Fibroblast of lung (primary cell): Measurements from ENCODE around the gene VAC14. TPM values are rescaled to one million over a fixed set of nuclear protein-coding genes. Genes with fewer than 3 reads are reported as not detected.

Experiments used
- DNase-seq, 2 donors: peaks; one replicate each; pipeline versions ENCODE4 v3.0.0 to v3.0.0-alpha.2; 2010; ENCODE audit warnings: low read depth in 2 of 2
- H2AFZ ChIP-seq: 2 replicates; pipeline ENCODE4 v1.5.1; 2012; ENCODE audit warnings: low read length, control low read depth, inconsistent platforms
- H3K27ac ChIP-seq: 2 replicates; pipeline ENCODE4 v1.5.1; 2011; ENCODE audit warnings: low read length, control low read depth; ENCODE audit not compliant: insufficient read depth
- H3K27me3 ChIP-seq: 2 replicates; pipeline ENCODE4 v1.5.1; 2011; ENCODE audit warnings: mild to moderate bottlenecking, low read length; ENCODE audit not compliant: control insufficient read depth, insufficient read depth
- H3K36me3 ChIP-seq: 2 replicates; pipeline ENCODE4 v1.5.1; 2011; ENCODE audit warnings: low read length; ENCODE audit not compliant: control insufficient read depth, insufficient read depth
- H3K4me1 ChIP-seq: 2 replicates; pipeline ENCODE4 v1.5.1; 2011; ENCODE audit warnings: low read length; ENCODE audit not compliant: control insufficient read depth, insufficient read depth; ENCODE audit errors: extremely low read depth
- H3K4me2 ChIP-seq: 2 replicates; pipeline ENCODE4 v1.5.1; 2011; ENCODE audit warnings: low read length, control low read depth; ENCODE audit not compliant: insufficient read depth; ENCODE audit errors: extremely low read depth
- H3K4me3 ChIP-seq, 4 experiments: fragments of 200-600 bp in 1 of 4; sonication (generic) in 1 of 4; replicated peaks in 1 of 4; 2 replicates each; pipeline ENCODE4 v1.5.1; 2011 to 2016; ENCODE audit warnings: low read length in 4 of 4, low read depth in 3 of 4, mild to moderate bottlenecking in 3 of 4, control low read depth in 2 of 4, inconsistent platforms in 1 of 4, mixed read lengths in 1 of 4; ENCODE audit not compliant: insufficient read depth in 1 of 4; ENCODE audit errors: control extremely low read depth in 1 of 4
- H3K79me2 ChIP-seq: 2 replicates; pipeline ENCODE4 v1.5.1; 2012; ENCODE audit warnings: mild to moderate bottlenecking, low read length, inconsistent platforms; ENCODE audit not compliant: control insufficient read depth, insufficient read depth
- H3K9ac ChIP-seq: 2 replicates; pipeline ENCODE4 v1.5.1; 2011; ENCODE audit warnings: mild to moderate bottlenecking, low read length, control low read depth; ENCODE audit not compliant: insufficient read depth
- H3K9me3 ChIP-seq: 2 replicates; pipeline ENCODE4 v1.5.1; 2012; ENCODE audit warnings: low read depth, low read length; ENCODE audit not compliant: control insufficient read depth, insufficient read depth
- H4K20me1 ChIP-seq: 2 replicates; pipeline ENCODE4 v1.5.1; 2011; ENCODE audit warnings: low read length; ENCODE audit not compliant: control insufficient read depth, insufficient read depth; ENCODE audit errors: extremely low read depth
- CTCF ChIP-seq, 2 donors: IDR thresholded peaks in 1 of 2; conservative IDR thresholded peaks in 1 of 2; 1 replicate in 1 of 2; 2 replicates in 1 of 2; pipeline ENCODE4 v1.5.1; 2011 to 2012; ENCODE audit warnings: low read length in 2 of 2, control low read depth in 1 of 2, inconsistent platforms in 1 of 2, low read depth in 1 of 2, mild to moderate bottlenecking in 1 of 2
- EZH2 ChIP-seq: IDR thresholded peaks from 2 replicates; pipeline ENCODE4 v1.5.1; 2012; ENCODE audit warnings: low read length, control low read depth, mild to moderate bottlenecking; ENCODE audit errors: missing control alignments
- polyA plus RNA-seq, 2 donors: library from polyadenylated mRNA; depleted of rRNA in 1 of 2; stranded (reverse) in 1 of 2; unstranded in 1 of 2; fragments of >200 nt; gene quantifications; 2 replicates each; pipeline ENCODE4 v1.2.1, GENCODE V29; 2011 to 2012; ENCODE audit warnings: missing spikeins in 1 of 2
- total RNA-seq: library from RNA; depleted of rRNA; stranded (reverse); fragments of >200 nt; gene quantifications from 2 replicates; pipeline ENCODE4 v1.2.1, GENCODE V29; 2014

The VAC14 gene
- total and polyA plus RNA-seq, 2 donors (not counting 1 experiment from before 2014, with no cell fraction given), result 25.0 to 29.2 TPM

GRCh38 chr16:70660672-70661350 lies 140.1 kb downstream of the VAC14 start:
- no peaks in the 10 kb centered on the region for H3K9me3 ChIP-seq
- no peak overlapping the region for H3K4me3 ChIP-seq
- no peak for DNase-seq
- H3K4me1 ChIP-seq, result peaks cover 6% of the 10 kb centered on the region
- H3K79me2 ChIP-seq, result peaks cover 5% of the 10 kb centered on the region
- H3K27me3 ChIP-seq, result no peaks in the 10 kb centered on the region
- TF ChIP-seq EZH2 (no peak), CTCF (conservative IDR thresholded peaks at IDR 0.05 in 1 of 2, IDR thresholded peaks at IDR 0.05 in 1 of 2; ENCODE audit: low read depth in 1 of 2, low read length in 2 of 2) (no peak)
- no peak overlapping the region for H3K4me2 ChIP-seq
- H3K36me3 ChIP-seq, result peaks cover 36% of the 10 kb centered on the region
- no peak overlapping the region for H2AFZ ChIP-seq
- no peak overlapping the region for H3K9ac ChIP-seq
- no peaks in the 10 kb centered on the region for H4K20me1 ChIP-seq
- H3K27ac ChIP-seq, result no peak overlapping the region

GRCh38 chr16:70659953-70660671 lies 140.8 kb downstream of the VAC14 start:
- TF ChIP-seq CTCF (conservative IDR thresholded peaks at IDR 0.05 in 1 of 2, IDR thresholded peaks at IDR 0.05 in 1 of 2; ENCODE audit: low read depth in 1 of 2, low read length in 2 of 2) (no peak), EZH2 (no peak)
- no peaks in the 10 kb centered on the region for H3K27me3 ChIP-seq
- H3K36me3 ChIP-seq, result peaks cover 29% of the 10 kb centered on the region
- no peak overlapping the region for H3K9ac ChIP-seq
- no peak overlapping the region for H3K4me3 ChIP-seq
- no peak overlapping the region for H3K27ac ChIP-seq
- peaks cover 1% of the 10 kb centered on the region for H3K79me2 ChIP-seq
- no peak for DNase-seq
- H3K9me3 ChIP-seq, result no peaks in the 10 kb centered on the region
- H3K4me1 ChIP-seq, result peaks cover 6% of the 10 kb centered on the region
- no peaks in the 10 kb centered on the region for H4K20me1 ChIP-seq
- no peak overlapping the region for H2AFZ ChIP-seq
- no peak overlapping the region for H3K4me2 ChIP-seq

- H3K9ac ChIP-seq, result no peak overlapping the region
- no peak for TF ChIP-seq CTCF (conservative IDR thresholded peaks at IDR 0.05 in 1 of 2, IDR thresholded peaks at IDR 0.05 in 1 of 2; ENCODE audit: low read depth in 1 of 2, low read length in 2 of 2)
- no peak for TF ChIP-seq EZH2
- peaks cover 23% of the 10 kb centered on the region for H3K36me3 ChIP-seq
- DNase-seq, result no peak
- no peaks in the 10 kb centered on the region for H3K79me2 ChIP-seq
- no peaks in the 10 kb centered on the region for H3K9me3 ChIP-seq
- H3K27me3 ChIP-seq, result no peaks in the 10 kb centered on the region
- H3K4me2 ChIP-seq, result no peak overlapping the region
- no peak overlapping the region for H3K27ac ChIP-seq
- no peak overlapping the region for H3K4me3 ChIP-seq
- H3K4me1 ChIP-seq, result peaks cover 6% of the 10 kb centered on the region
- H2AFZ ChIP-seq, result no peak overlapping the region
- no peaks in the 10 kb centered on the region for H4K20me1 ChIP-seq
Observed at GRCh38 chr16:70659546-70659945, 141.4 kb downstream of the VAC14 start.
